GM21723 (cell line): ENCODE results near the gene PDE4D.
A peak's percentile ranks its signal among the peaks of the same experiment; 100 is the strongest.
"Not testable (repeated sequence)": the region's sequence is repeated elsewhere in the genome, so short reads cannot be mapped to it uniquely, and the experiment has no call there.

Source experiments
- ATAC-seq: cut with Tn5 transposase; IDR thresholded peaks from one replicate; pipeline ENCODE4 v1.9.1; 2021; ENCODE audit warnings: mild to moderate bottlenecking, moderate library complexity; ENCODE audit not compliant: unreplicated experiment

Gene PDE4D

DNA sequence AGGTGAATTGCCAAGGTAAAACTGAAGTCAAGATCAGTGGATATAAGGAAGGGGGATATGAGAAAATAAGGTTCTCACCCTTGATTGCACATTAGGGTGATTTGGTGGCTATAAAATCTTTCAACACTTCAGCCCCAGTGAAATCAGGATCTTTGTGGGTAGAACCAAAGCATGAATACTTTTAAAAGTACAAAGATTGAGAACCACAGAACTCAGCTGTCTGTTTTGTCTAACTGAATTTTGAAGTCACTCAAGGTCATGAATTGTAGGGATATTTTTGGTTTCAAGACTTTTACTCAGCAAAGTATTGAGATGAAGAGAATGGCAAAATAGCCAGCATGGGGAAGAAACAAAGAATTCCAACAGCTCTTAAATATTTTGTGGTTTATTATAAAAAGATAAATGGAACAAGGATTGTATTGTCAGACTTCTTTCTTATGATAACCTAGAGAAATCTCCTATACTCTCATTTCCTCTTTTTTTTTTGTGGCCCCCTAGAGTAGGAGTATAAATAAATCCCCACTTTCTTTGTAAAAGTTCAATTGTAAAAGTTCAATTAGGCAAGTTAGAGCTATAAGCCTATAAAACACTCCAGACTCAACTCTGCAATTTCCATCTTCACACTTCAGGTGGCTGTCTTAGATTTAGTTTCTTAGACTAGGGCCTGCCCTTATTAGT is 272.9 kb downstream of the PDE4D start:
- ATAC-seq = no peak

DNA sequence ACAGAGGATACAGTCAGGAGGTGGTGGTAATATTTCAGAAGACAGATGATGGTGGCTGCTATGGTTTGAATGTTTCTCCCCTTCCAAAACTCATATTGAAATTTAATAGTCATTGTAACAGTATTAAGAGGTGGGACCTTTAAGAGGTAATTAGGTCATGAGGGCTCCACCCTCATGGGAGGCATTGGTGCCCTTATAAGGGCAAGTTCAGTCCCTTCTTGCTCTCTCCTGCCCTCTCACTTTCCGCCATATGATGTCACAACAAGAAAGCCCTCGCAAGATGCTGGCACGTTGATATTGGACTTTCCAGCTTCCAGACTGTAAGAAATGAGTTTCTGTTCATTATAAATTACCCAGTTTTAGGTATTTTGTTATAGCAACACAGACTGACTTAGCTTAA is 274.9 kb downstream of the PDE4D start:
- ATAC-seq = no peak

DNA sequence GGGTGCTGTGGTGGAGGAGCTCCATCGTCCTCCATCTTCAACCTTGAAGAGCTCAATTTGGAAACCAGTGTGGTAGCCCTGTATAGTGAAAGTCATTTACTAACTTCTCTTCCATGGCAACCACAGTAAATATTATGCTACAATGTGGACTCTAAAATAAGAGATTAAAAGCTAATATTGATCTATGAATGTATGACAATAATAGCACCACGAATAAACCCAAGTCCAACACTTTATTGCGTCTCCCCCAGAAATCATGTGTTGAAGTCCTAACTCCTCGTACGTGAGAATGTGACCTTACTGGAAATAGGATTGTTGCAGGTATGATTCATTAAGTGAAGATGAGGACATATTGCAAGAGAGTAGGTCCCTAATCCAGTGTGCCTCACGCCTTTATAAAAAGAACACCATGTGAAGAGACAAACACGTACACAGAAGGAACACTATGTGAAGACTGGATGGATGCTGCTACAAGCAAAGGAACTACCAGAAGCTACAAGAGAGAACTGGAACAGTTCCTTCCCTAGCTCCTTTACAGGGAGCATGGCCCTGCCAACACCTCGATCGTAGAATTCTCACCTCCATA is 276.2 kb downstream of the PDE4D start:
- ATAC-seq = no peak

DNA sequence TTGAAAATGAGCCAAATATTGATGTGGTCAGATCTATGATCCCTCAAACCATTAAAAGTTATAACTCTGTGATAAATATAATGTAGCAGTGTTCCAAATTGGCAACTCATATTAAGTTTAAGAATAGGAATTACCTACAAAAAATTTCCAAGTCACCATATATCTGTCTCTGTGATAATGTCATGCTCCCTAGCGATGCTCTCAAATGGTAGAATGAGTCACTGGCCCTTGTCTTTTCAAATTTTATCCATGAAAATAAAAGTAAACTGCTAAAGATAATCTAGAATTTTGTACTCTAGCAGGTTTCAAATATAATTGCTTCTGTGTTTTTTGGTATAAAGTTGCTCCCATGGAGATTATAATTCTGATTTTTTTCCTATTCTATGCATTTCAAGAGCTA is 277.1 kb downstream of the PDE4D start:
- ATAC-seq = no peak

DNA sequence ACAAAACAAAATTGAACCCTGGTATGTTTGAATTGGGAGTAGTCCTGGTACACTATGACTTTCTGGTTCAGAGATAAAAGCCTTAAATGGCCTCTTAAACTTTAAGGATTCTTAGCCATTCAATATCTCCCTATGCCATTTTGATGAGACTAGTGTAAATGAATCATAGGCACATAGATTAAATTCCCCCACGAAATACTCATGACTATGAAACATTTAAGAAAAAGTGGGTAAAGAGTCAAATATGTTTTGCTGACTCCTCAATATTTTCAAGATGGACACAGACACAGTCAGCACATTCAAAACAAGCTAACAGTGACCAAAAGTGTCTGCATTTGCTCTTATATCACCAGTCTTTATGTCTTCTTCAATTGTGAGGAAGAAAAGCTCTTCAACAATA is 278.3 kb downstream of the PDE4D start:
- ATAC-seq = no peak

DNA sequence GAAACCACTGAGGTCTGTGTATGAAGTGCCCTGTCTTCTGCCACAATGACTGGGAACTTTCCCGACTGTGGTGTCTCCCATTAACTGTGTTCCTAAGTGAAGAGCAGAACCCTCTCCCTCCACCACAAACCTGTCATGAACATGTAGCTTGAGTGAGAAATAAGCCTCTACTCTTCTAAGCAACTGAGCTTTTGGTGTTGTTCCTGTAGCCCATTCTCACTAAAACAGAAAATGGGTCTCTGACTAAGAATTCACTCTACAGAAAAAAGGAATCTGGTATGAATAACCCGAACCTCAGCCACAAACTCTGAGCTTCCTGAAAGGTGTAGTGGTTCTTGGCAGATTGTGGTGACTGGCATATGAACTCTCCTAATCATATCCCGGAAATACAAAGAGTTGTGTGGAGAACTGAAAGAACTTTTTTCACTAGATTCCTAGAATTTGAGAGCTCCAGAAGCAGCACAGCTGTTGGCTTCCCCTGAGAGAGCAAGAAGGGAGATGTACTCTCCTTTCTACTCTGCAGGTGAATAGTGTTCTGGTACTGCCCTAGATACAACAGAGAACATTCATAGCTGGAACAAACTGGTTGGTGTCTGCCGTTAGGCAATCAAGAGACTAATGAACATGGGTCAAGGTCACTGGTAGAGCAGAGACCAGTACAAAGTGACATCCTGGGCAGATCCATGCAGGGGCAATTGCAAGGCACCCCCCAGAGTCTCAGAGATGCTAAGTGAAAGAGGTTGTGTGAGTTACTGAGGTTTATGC is 283.8 kb downstream of the PDE4D start:
- no peak for ATAC-seq

DNA sequence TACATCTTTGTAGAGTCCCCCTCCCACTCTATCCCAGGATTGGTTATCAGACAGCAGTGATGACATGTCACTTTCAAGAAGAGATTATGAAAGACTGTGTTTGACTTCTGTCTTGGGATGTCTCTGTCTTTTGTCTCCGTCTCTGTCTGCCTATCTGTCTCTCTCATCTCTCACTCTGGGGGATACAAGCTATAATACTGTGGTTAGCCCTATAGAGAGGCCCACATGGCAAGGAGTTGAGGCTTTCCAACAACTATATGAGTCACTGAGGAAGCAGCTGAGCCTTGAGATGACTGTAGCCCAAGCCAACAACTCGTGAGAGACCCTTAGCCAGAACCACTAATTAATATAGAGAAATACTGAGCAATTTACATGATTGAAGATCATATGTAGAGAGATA is 284.8 kb downstream of the PDE4D start:
- peak; percentile 56 for ATAC-seq

DNA sequence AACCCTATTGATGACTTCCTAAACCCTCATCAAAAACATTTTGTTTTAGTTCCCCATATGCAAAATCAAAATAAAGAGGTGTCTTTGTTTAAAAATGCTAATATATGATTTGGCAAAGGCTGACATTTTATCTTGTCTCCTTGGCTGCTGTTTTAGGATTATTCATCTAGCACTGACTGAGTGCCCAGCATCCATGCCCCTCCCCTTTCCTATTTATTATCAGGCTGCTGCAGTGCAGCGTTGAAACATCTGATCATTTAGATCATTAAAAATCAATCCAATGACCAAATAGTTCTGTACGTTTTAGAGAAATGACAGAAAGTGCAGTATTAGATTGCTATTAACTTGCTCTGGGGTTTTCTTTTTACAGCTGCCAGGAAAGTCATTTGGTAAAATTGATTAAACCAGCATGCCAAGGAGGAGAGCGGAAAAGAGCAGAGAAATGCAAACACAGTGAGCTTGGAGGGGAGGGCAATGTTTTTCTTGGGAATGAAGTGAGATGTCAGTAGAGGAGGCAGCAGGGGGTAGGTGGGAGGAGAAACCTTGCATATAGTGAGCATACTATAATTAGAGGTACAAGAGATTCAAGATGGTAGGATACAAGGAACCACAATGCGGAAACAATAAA is 286.3 kb downstream of the PDE4D start:
- no peak for ATAC-seq

DNA sequence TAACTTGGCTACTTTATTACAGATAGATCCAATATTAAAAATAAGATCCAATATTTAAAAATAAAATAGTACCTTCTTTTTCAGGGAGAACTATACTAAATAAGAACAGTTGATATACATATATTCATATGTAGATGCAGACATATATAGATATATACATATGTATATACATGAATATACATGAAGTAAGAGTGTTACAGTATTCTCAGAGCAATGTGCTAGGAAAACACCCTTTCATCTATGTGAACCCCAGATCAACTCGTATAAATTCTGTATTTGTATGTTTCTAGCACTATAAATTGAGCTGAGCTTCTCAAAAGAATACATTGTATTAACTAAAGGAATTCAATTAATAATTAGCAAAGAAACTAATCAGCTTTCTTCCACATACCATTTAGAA is 287.6 kb downstream of the PDE4D start:
- ATAC-seq = no peak

DNA sequence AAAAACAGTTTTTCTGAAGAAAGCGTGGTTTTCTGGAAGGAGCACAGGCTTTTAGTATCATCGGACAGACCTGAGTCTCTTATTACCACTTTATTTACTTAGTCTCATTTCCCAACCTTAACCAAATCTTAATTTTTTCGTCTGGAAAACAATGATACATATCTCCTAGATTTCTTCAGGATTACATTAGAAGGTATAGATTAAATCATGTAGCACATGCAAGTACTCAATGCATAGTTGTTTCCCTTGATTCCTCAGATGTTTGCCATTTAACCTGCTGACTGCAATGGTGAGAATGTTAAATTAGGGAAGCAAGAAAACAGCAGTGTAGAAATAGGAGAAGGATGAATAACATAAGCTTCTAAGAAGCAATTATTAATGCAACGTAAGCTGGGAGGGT is 289.4 kb downstream of the PDE4D start:
- ATAC-seq = no peak

DNA sequence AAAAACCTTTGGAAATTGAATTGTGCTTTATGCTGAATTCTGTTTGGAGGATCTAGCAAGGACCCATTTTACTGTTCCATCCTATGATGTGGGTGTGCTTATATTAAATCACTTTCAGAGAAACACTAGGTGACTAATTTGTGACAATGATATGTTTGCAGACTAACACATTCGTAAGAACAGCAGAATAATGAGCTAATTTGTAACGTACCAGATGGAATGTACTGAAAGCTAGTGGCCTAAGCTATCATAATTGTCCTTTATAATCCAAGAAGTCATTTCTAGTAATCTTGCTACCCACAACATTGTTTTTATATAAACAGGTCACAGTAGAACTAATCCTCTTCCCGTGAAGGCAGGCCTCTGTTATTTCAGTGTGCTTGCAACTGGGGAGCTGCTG is 292.5 kb downstream of the PDE4D start:
- ATAC-seq = no peak

DNA sequence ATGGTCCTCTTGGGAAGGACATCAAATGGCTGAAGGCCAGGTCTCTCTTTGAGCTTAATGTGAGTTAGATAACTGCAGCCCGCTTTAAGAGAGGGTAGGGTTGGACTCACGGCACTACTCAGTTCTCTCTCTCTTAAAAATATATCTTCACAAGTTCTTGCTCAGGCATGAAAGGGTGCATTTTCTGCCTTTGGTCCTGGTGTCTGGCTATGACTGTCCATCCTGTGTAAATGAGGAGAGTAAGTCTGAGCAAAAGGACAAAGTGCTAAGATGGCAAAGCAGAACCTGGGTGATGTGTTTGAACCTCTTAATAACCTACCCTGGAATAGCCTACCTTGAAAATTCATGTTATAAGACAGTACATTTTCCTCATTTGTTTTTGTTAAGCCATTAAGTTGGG is 293.4 kb downstream of the PDE4D start:
- ATAC-seq = no peak

DNA sequence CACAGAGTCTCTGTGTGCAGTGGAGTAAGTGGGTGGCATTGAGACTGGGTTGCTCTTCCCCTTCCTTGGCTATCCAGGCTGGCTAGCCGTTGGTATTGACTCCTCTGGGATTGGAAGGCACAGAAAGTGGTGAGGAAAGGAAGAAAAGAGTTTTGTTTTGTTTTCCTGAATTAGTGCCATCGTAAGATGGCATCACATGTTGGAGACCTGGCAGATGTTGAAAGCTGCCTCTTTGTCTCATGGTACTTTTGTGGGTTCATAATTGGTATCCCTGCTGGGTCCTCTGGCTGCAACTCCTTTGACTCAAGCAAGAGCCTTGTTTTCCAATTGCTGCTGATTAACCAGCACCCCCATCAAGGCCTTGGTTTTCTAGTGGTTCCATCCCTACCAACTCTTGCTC is 293.8 kb downstream of the PDE4D start:
- ATAC-seq = no peak

DNA sequence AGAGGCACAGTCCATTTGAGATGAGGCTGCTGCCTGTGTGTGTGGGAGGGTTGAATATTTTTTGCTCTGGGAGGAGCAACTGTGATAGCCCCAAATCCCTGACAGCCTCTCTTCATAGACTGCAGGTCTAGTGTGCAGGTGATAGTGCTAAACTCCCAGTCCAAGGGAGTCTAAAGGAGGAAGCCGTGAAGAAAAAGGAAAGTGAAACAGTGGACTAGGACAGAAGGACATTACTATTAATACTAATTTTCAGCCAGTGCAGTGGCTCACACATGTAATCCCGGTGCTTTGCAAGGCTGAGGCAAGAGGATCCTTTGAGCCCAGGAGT is 295.0 kb downstream of the PDE4D start:
- peak; percentile 69 for ATAC-seq

DNA sequence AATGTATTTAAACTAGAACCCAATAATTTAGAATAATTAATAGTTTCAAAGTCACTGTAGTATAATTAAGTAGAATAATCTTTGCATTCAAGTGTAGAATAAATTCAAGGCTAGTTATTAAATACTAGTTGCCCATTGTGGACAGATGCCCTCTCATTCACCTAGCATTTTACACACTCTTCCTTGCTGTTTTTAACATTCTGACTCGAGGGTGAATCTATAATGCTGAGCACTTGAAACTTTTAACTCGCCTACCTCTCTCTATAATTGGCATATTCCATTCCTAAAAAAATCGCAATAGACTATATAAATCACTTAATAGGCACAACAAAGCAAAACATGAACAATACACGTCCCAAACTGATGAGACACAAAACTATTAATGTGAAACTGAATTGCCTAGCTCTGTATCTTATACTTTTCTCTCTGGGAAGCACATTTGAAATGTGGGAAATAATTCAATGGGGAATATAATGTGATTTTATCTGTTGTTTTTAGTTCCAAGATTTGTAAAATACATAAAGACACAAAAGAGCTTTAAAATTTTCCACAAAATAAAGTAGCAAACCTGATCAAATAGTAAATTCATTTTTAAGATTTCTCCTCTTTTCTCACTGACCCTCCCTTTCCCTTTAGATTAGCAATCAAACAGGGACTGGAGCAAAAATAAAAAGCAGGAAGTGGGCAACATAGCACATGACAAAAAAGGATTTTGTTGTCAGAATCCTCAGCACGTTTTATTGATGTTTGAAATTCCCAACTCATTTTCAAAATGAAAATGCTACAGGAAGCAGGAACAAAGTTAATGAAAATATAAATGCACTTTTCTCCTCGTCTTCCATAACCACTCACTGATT is 295.6 kb downstream of the PDE4D start:
- ATAC-seq = peak; percentile 12

DNA sequence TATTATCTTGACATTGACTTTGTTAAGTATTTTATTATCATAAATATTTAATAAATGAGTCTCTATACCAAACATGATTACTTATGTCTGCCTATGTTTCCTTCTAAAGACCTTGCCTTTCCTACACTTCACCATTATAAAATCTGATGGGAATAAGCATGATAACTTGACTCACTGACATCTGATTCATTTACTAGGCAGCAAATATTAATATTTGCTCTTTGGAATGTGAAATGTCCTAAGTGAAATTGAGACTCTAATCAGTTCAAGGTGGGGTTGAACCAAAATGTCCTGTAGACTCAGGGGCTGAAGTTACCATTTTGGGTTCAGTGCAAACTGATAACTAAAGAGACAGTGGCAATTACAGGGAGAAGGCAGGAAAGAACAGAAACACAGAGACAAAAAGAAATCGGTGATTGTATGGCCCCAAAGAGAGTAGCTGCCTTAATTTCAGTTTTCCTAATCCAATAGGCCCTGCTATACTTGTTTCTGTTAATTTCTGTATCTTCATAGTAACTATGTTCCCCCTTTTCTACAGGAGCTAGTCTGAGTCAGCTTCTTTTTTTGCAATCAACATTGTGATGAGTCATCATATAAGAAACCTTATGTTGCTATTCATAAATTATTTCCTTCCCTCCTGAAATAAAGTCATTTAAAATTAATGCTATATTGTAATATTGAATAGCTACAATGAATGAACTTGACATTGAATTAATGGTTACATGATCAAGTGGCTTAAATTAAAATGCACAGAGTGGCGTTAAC is 296.8 kb downstream of the PDE4D start:
- no peak for ATAC-seq

DNA sequence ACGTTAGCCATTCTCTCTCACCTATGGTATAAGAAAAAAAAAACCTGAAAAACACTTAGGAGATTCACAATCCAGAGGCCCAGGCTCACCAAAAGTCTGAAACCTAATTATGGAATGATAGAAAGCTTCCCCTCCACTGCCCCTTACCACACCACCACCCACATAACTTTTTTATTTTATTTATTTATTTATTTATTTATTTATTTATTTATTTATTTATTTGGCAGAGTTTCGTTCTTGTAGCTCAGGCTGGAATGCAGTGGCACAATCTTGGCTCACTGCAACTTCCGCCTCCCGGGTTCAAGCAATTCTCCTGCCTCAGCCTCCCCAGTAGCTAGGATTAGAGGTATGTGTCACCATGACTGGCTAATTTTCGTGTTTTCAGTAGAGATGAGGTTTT is 299.4 kb downstream of the PDE4D start:
- ATAC-seq = not testable (repeated sequence)

DNA sequence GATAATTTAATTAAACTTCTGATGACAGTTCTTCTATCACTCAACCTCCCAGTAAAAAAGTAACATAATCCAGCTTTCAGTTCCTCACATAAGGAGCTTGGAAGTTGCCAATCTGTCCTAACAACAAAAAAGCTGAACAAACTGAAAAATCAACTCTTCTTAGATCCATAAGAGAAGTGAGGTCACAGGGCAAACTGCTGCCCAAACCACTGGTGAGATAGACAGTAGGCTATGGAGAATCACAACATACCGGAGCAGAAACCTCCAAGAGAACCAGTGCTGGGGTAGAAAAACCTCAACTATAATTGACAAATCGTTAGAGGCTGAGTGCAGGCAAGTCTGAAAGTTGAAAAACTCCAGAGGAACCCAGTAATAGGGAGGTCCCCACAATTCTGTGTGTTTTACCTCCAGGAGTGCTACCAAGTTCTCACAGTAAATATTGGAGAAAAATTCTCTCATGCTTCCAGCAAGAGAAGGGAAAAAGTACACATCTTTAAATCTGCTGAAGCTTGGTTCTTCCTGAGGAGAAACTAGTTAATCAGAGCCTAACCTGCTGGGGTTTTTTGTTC is 300.0 kb downstream of the PDE4D start:
- no peak for ATAC-seq

DNA sequence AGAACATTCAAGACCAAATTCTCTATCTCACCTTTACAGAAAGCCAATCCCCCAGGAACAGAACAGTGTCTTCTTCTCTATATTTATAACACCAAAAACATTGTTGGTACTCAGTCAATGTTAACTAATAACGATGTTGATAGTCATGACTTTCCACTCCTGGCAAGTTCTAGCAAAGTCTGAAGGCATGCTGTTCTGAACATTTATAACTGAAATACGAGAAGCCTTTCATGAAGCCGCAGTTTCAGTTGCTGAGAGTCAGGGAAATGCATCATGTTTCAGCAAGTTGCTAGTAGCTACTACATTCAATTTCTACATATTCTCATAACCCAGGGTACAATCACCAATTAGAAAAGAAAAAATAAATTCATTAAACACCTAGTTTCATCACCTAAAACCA is 301.4 kb downstream of the PDE4D start:
- no peak for ATAC-seq

DNA sequence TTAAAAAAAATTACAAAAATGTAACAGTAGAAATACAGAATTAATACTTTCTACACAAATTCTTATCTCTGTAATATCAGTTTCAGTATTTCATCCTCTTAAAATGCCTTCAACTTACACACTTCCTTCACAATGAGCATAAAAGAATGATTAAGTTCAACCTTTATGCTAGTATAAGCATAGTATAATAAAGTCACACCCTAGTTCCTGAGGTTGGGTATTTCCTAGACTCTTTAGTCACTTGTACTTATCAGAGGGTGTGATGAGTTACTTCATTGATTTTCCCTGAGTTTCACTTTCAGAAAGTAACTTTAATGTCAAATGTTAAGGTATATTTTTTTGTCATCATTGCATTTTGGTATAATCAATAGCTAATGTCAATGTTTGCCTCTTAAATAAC is 302.4 kb downstream of the PDE4D start:
- peak; percentile 82 for ATAC-seq
